SK-N-SH treated with all-trans-retinoic acid at 6 μM for 48 hours (cell line): ENCODE measurements around the gene UBL4B.

ENCODE experiments used
- ATAC-seq: fragments of 200-7000 bp; cut with Tn5 transposase; 3 replicates; pipeline ENCODE4 v1.9.1; 2020; ENCODE audit warnings: mild to moderate bottlenecking, moderate library complexity
- ARNTL ChIP-seq: fragments of 450-650 bp; formaldehyde crosslinking; IDR thresholded peaks from 2 replicates; pipeline ENCODE4 v1.5.0; 2020; ENCODE audit warnings: low read depth, mild to moderate bottlenecking, moderate library complexity, borderline replicate concordance
- CREB5 ChIP-seq: fragments of 250-450 bp; sonication (Bioruptor Pico); IDR thresholded peaks from 2 replicates; pipeline ENCODE4 v1.5.1; 2020; ENCODE audit warnings: low read depth, mild to moderate bottlenecking, moderate library complexity
- CSDC2 ChIP-seq: fragments of 250-450 bp; sonication (Bioruptor Pico); IDR thresholded peaks from 2 replicates; pipeline ENCODE4 v1.5.0; 2020; ENCODE audit warnings: mild to moderate bottlenecking, moderate library complexity
- ESRRG ChIP-seq: fragments of 250-450 bp; sonication (Bioruptor Pico); IDR thresholded peaks from 2 replicates; pipeline ENCODE4 v1.6.1; 2021; ENCODE audit warnings: mild to moderate bottlenecking
- GLIS3 ChIP-seq: fragments of 250-450 bp; sonication (Bioruptor Pico); IDR thresholded peaks from 2 replicates; pipeline ENCODE4 v1.5.0; 2020; ENCODE audit warnings: mild to moderate bottlenecking, moderate library complexity
- ISL1 ChIP-seq: fragments of 250-450 bp; sonication (Bioruptor Pico); IDR thresholded peaks from 2 replicates; pipeline ENCODE4 v2.1.2; 2022; ENCODE audit warnings: mild to moderate bottlenecking, moderate library complexity
- OSR1 ChIP-seq: fragments of 250-450 bp; sonication (Bioruptor Pico); IDR thresholded peaks from 2 replicates; pipeline ENCODE4 v1.8.0; 2022; ENCODE audit warnings: moderate library complexity, mild to moderate bottlenecking, inconsistent platforms
- PATZ1 ChIP-seq: fragments of 250-450 bp; sonication (Bioruptor Pico); IDR thresholded peaks from 2 replicates; pipeline ENCODE4 v1.8.0; 2020; ENCODE audit warnings: mild to moderate bottlenecking, moderate library complexity, borderline replicate concordance
- RARB ChIP-seq: fragments of 250-450 bp; sonication (Bioruptor Pico); IDR thresholded peaks from 2 replicates; pipeline ENCODE4 v1.8.0; 2021; ENCODE audit warnings: mild to moderate bottlenecking, moderate library complexity
- SNAI2 ChIP-seq: fragments of 250-450 bp; sonication (Bioruptor Pico); IDR thresholded peaks from 2 replicates; pipeline ENCODE4 v1.5.0; 2020; ENCODE audit warnings: mild to moderate bottlenecking, moderate library complexity
- TCF4 ChIP-seq: fragments of 250-450 bp; sonication (Bioruptor Pico); IDR thresholded peaks from 2 replicates; pipeline ENCODE4 v1.8.0; 2021; ENCODE audit warnings: mild to moderate bottlenecking, moderate library complexity, borderline replicate concordance
- TOX ChIP-seq: fragments of 250-450 bp; sonication (Bioruptor Pico); IDR thresholded peaks from 2 replicates; pipeline ENCODE4 v1.8.0; 2021; ENCODE audit warnings: mild to moderate bottlenecking, moderate library complexity, borderline replicate concordance
- ZFP3 ChIP-seq: fragments of 250-450 bp; sonication (Bioruptor Pico); IDR thresholded peaks from 2 replicates; pipeline ENCODE4 v1.5.0; 2020; ENCODE audit warnings: mild to moderate bottlenecking, moderate library complexity
- ZFP30 ChIP-seq: fragments of 450-650 bp; formaldehyde crosslinking; IDR thresholded peaks from 2 replicates; pipeline ENCODE4 v1.5.0; 2022; ENCODE audit warnings: mild to moderate bottlenecking, moderate library complexity
- ZNF565 ChIP-seq: fragments of 450-650 bp; formaldehyde crosslinking; conservative IDR thresholded peaks from 2 replicates; pipeline ENCODE4 v1.5.0; 2020; ENCODE audit warnings: low read depth, mild to moderate bottlenecking, moderate library complexity
- ZNF70 ChIP-seq: fragments of 450-650 bp; formaldehyde crosslinking; IDR thresholded peaks from 2 replicates; pipeline ENCODE4 v1.5.0; 2020; ENCODE audit warnings: mild to moderate bottlenecking, moderate library complexity
- ZNF8 ChIP-seq: fragments of 450-650 bp; formaldehyde crosslinking; IDR thresholded peaks from 2 replicates; pipeline ENCODE4 v1.5.0; 2020; ENCODE audit warnings: mild to moderate bottlenecking, moderate library complexity
- TF ChIP-seq, protein P1 (sequence below): fragments of 250-450 bp; sonication (Bioruptor Pico); IDR thresholded peaks from 2 replicates; pipeline ENCODE4 v1.8.0; 2021; ENCODE audit warnings: low read depth, mild to moderate bottlenecking, moderate library complexity, borderline replicate concordance
- TF ChIP-seq, protein P2 (sequence below): fragments of 250-450 bp; sonication (Bioruptor Pico); IDR thresholded peaks from 2 replicates; pipeline ENCODE4 v1.5.0; 2020; ENCODE audit warnings: mild to moderate bottlenecking, moderate library complexity

UBL4B gene

DNA sequence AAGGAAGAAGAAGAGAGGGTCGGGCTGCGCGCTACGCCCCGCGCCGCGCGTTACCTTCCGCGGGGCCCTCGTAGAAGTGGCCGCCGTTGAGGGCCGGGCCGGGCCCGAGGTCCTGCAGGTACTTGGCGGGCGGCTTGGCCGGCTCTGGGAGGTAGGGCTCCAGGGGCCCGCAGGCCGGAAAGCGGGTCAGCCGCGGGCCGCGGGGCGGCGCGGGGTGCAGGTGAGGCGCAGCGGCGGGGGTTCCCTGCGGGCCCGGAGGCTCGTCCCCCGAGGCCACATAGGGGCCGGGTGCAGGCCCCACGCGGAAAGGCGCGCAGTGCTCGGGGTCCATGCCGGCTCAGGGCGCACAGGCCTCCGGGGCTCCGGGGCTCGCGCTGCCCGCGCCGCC lies 42.0 kb upstream of the UBL4B start:
- ATAC-seq: no peak
- TF ChIP-seq ISL1 (CRISPR knock-in tag) (no peak), RARB (CRISPR knock-in tag) (no peak), GLIS3 (no peak), ZNF565 (no peak), ESRRG (CRISPR knock-in tag) (no peak), TCF4 (CRISPR knock-in tag) (no peak), ZNF70 (CRISPR knock-in tag) (no peak), PATZ1 (no peak), ARNTL (no peak), OSR1 (CRISPR knock-in tag) (no peak), CSDC2 (CRISPR knock-in tag) (no peak), ZNF8 (CRISPR knock-in tag) (no peak), ZFP30 (CRISPR knock-in tag) (no peak), ZFP3 (CRISPR knock-in tag) (no peak), TOX (CRISPR knock-in tag) (no peak), SNAI2 (CRISPR knock-in tag) (no peak)
- TF ChIP-seq, protein P1, sequence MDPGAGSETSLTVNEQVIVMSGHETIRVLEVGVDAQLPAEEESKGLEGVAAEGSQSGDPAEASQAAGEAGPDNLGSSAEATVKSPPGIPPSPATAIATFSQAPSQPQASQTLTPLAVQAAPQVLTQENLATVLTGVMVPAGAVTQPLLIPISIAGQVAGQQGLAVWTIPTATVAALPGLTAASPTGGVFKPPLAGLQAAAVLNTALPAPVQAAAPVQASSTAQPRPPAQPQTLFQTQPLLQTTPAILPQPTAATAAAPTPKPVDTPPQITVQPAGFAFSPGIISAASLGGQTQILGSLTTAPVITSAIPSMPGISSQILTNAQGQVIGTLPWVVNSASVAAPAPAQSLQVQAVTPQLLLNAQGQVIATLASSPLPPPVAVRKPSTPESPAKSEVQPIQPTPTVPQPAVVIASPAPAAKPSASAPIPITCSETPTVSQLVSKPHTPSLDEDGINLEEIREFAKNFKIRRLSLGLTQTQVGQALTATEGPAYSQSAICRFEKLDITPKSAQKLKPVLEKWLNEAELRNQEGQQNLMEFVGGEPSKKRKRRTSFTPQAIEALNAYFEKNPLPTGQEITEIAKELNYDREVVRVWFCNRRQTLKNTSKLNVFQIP (CRISPR knock-in tag): no peak

DNA sequence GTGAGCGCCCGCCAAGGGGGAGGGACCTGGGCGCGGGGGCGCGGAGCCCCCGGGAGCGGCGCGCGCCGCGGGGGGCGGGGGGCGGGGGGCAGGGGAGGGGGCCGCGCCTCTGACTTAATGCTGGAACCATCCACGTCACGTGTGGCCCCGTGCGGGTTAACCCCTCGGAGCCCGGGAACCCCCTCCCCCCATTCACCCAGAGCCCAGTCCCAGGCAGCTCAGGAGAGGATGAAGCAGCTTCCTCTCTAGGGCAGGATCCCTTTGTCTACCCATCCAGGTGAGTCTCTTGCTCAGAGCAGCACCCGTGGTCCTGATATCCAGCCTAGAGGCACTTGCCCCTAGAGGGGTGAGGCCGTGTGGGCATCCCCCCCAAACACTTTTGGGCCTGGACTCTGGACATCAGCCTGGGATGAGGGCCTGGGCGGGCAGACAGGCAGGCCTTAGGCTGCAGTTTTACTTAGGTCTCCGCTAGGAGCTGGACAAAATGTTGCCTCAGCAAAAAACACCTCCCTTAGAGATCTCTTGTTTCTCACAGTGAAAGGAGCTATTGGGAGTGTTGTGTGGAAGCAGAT lies 41.5 kb upstream of the UBL4B start, which contains the start of gene ALX3:
Gene ALX3, minus strand, starts transcription at position 2 of the 572 bp plus-strand sequence. CDS start 60 bp downstream, outside the sequence.
- no peak for TF ChIP-seq GLIS3
- TF ChIP-seq RARB (CRISPR knock-in tag): no peak
- no peak for TF ChIP-seq CREB5 (CRISPR knock-in tag)
- no peak for ATAC-seq

DNA sequence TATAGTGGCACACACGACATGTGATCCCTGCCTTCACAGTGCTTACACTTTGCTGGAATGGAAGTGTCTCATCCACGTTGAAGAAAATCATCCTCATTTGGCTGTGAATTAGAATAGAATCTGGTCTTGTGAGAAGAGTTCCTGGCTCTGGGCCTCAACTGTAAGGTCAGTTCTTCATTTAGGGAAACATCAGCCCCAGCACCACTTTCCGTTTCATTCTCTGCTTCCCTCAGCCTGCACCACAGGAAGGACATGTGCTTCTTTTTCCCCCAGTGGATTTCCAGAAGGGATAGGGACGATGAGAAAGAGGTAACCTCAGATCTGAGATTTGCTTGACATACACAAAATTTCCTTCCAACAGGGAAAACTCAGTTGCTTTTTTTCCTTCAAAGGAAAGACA lies 38.1 kb upstream of the UBL4B start:
- TF ChIP-seq ARNTL: no peak
- TF ChIP-seq ESRRG (CRISPR knock-in tag): no peak
- TF ChIP-seq ZNF565: no peak
- TF ChIP-seq, protein P2, sequence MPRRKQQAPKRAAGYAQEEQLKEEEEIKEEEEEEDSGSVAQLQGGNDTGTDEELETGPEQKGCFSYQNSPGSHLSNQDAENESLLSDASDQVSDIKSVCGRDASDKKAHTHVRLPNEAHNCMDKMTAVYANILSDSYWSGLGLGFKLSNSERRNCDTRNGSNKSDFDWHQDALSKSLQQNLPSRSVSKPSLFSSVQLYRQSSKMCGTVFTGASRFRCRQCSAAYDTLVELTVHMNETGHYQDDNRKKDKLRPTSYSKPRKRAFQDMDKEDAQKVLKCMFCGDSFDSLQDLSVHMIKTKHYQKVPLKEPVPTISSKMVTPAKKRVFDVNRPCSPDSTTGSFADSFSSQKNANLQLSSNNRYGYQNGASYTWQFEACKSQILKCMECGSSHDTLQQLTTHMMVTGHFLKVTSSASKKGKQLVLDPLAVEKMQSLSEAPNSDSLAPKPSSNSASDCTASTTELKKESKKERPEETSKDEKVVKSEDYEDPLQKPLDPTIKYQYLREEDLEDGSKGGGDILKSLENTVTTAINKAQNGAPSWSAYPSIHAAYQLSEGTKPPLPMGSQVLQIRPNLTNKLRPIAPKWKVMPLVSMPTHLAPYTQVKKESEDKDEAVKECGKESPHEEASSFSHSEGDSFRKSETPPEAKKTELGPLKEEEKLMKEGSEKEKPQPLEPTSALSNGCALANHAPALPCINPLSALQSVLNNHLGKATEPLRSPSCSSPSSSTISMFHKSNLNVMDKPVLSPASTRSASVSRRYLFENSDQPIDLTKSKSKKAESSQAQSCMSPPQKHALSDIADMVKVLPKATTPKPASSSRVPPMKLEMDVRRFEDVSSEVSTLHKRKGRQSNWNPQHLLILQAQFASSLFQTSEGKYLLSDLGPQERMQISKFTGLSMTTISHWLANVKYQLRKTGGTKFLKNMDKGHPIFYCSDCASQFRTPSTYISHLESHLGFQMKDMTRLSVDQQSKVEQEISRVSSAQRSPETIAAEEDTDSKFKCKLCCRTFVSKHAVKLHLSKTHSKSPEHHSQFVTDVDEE (CRISPR knock-in tag): no peak
- TF ChIP-seq TOX (CRISPR knock-in tag): no peak
- TF ChIP-seq ZNF8 (CRISPR knock-in tag): no peak
- TF ChIP-seq, protein P1 (CRISPR knock-in tag): no peak

More for the DNA sequence above, 38.1 kb upstream of the UBL4B start:
- ATAC-seq: no peak
